Suprapubic skin (tissue), 4 donors: ENCODE data around the gene MEIOB. TPM values are rescaled to one million over a fixed set of nuclear protein-coding genes. Genes with fewer than 3 reads are reported as not detected.

Experiments used
- DNase-seq, 2 donors: peaks; one replicate each; pipeline ENCODE4 v3.0.0-alpha.2; 2019; ENCODE audit warnings: low spot score in 2 of 2
- H3K27ac ChIP-seq: fragments of 200-600 bp; sonication (generic); one replicate; pipeline ENCODE4 v1.5.1; 2019
- H3K27me3 ChIP-seq: fragments of 200-600 bp; sonication (generic); one replicate; pipeline ENCODE4 v1.5.1; 2019
- H3K36me3 ChIP-seq: fragments of 200-600 bp; sonication (generic); one replicate; pipeline ENCODE4 v1.5.1; 2019
- H3K4me1 ChIP-seq: fragments of 200-600 bp; sonication (generic); one replicate; pipeline ENCODE4 v1.5.1; 2019
- H3K4me3 ChIP-seq: fragments of 200-600 bp; sonication (generic); one replicate; pipeline ENCODE4 v1.5.1; 2019; ENCODE audit warnings: mild to moderate bottlenecking
- H3K9me3 ChIP-seq: fragments of 200-600 bp; sonication (generic); one replicate; pipeline ENCODE4 v1.5.1; 2019
- EP300 ChIP-seq: sonication (generic); formaldehyde crosslinking; IDR thresholded peaks from one replicate; pipeline ENCODE4 v1.6.1; 2017; ENCODE audit warnings: antibody characterized with exemption
- POLR2A ChIP-seq, 2 donors: fragments of 450-650 bp; IDR thresholded peaks; one replicate each; pipeline ENCODE4 v1.6.1; 2017; ENCODE audit warnings: antibody characterized with exemption in 2 of 2, mild to moderate bottlenecking in 2 of 2, moderate library complexity in 2 of 2
- POLR2AphosphoS5 ChIP-seq, 3 donors: sonication (generic); formaldehyde crosslinking; IDR thresholded peaks; one replicate each; pipeline ENCODE4 v1.6.1; 2017; ENCODE audit warnings: antibody characterized with exemption in 3 of 3
- WGBS: methylation state at CpG from one replicate; pipeline ENCODE4 v1.1.5; 2018; 5-methylcytosine and 5-hydroxymethylcytosine counted together
- total RNA-seq, 4 donors: library from RNA; depleted of rRNA; stranded (reverse); fragments of >200 nt; gene quantifications; one replicate each; pipeline ENCODE4 v1.1.0, GENCODE V29; 2016
- TF ChIP-seq, protein P1 (sequence below), 2 donors: fragments of 200-600 bp in 1 of 2; fragments of 450-650 bp in 1 of 2; sonication (generic) in 1 of 2; IDR thresholded peaks; one replicate each; pipeline ENCODE4 v1.5.1; 2016 to 2019; ENCODE audit warnings: antibody characterized with exemption in 2 of 2, mild to moderate bottlenecking in 1 of 2, moderate library complexity in 1 of 2

MEIOB gene
- total RNA-seq, 4 donors from 2014 or later: 0.29 to 0.68 TPM; not detected in 2

DNA sequence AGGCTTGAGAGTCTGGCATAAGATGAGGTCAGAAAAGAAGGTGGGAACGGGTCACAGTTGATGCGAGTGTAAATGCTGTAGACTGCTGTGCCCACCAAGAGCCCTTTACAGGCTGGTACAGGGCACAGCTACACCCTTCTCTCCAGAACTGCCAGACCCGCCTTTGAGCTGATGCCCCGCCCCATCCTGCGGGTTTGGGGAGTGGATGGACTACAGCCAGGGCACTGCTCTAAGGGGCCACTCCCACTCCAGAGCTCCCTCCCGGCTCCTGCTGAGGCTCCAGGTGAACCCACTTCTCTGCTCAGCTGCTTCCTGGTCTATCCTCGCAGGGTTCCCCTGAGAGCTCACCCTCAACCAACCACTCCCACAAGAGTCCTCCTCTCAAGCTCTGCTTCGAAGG, 12.3 kb downstream of the MEIOB start:
- no peak for DNase-seq
- TF ChIP-seq, protein P1, sequence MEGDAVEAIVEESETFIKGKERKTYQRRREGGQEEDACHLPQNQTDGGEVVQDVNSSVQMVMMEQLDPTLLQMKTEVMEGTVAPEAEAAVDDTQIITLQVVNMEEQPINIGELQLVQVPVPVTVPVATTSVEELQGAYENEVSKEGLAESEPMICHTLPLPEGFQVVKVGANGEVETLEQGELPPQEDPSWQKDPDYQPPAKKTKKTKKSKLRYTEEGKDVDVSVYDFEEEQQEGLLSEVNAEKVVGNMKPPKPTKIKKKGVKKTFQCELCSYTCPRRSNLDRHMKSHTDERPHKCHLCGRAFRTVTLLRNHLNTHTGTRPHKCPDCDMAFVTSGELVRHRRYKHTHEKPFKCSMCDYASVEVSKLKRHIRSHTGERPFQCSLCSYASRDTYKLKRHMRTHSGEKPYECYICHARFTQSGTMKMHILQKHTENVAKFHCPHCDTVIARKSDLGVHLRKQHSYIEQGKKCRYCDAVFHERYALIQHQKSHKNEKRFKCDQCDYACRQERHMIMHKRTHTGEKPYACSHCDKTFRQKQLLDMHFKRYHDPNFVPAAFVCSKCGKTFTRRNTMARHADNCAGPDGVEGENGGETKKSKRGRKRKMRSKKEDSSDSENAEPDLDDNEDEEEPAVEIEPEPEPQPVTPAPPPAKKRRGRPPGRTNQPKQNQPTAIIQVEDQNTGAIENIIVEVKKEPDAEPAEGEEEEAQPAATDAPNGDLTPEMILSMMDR (IDR thresholded peaks at IDR 0.05): no peak
- TF ChIP-seq POLR2AphosphoS5 (IDR thresholded peaks at IDR 0.05) (no peak), EP300 (no peak), POLR2A (IDR thresholded peaks at IDR 0.05) (no peak)
- no peaks in the 10 kb centered on the region for H3K36me3 ChIP-seq
- peaks cover 5% of the 10 kb centered on the region for H3K4me1 ChIP-seq
- WGBS: 36% methylated on average over 7 of the region's 8 CpGs
- no peak overlapping the region for H3K27ac ChIP-seq
- H3K4me3 ChIP-seq: no peak overlapping the region
- no peaks in the 10 kb centered on the region for H3K9me3 ChIP-seq
- H3K27me3 ChIP-seq: peaks cover 10% of the 10 kb centered on the region

DNA sequence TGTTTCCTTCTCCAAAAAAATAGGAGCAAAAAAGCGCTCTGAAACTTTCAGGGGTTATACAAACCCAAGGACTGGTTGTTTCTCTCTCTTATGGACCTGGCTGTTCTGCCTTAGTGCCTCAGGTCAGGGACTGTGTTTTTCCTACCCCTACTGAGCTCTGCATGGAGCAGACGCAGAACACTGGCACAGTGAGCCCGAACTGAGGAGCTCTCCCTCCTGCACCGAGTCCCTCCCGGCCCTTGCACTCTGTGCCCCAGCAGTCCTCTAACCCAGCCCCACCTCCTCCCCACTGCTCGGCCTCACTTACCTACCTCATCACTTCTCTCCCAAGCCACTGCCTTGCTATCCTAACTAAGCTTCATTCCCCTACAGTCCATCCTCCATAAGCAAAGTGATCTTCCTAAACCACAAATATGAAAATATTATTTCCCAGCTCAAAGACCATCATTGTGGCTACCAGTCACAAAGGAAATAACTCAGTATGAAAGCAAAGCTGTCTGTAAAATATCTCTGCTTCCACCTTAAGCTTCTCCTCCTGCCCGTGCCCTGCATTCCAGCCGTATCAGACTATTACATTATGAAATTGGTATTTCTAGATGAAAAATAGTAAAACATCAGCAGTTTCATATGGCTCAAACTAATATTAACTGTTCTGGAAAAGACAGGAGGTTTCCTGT, 13.6 kb downstream of the MEIOB start:
- peaks cover 10% of the 10 kb centered on the region for H3K27me3 ChIP-seq
- no peaks in the 10 kb centered on the region for H3K9me3 ChIP-seq
- DNase-seq: no peak
- H3K36me3 ChIP-seq: no peaks in the 10 kb centered on the region
- no peak overlapping the region for H3K4me3 ChIP-seq
- TF ChIP-seq EP300 (no peak), POLR2A (IDR thresholded peaks at IDR 0.05) (no peak), POLR2AphosphoS5 (IDR thresholded peaks at IDR 0.05) (no peak)
- TF ChIP-seq, protein P1 (IDR thresholded peaks at IDR 0.05): no peak
- no peak overlapping the region for H3K27ac ChIP-seq
- 37% methylated on average over 8 of the region's 8 CpGs for WGBS
- H3K4me1 ChIP-seq: no peaks in the 10 kb centered on the region

DNA sequence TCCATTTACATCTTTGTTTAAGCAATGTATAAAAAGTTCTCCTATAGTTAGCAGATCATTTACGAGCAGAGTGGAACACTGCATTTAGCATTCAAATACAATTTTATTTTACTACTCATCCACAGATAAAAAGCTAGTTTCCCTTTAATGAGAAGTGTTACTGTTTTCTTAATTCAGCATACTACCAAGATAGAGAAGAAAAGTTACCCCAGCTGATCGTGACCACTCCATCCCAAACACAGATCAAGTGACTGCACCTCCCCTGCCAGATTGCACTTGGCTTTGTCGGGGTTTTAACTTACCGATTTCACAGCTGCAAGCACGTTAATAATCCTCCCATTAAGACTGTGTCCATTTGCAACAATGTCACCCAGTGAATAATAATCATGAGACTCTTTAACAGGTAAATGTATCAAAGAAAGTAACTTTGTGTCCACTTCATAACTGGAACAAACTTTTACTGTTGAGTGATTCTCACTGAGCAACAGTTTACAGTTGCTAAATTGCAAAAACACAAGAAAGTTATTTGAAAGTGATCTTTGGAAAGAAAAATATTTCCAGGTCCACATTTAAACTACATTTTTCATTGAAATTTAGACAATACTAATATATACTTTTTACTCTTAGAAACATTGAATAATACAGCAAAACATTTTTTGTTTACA, 14.4 kb downstream of the MEIOB start:
- 59% methylated on average over 5 of the region's 5 CpGs for WGBS
- H3K27ac ChIP-seq: no peak overlapping the region
- no peak overlapping the region for H3K4me3 ChIP-seq
- no peaks in the 10 kb centered on the region for H3K9me3 ChIP-seq
- no peaks in the 10 kb centered on the region for H3K36me3 ChIP-seq
- H3K4me1 ChIP-seq: no peaks in the 10 kb centered on the region
- TF ChIP-seq POLR2AphosphoS5 (IDR thresholded peaks at IDR 0.05) (no peak), POLR2A (IDR thresholded peaks at IDR 0.05) (no peak)
- H3K27me3 ChIP-seq: peaks cover 10% of the 10 kb centered on the region
- no peak for DNase-seq

DNA sequence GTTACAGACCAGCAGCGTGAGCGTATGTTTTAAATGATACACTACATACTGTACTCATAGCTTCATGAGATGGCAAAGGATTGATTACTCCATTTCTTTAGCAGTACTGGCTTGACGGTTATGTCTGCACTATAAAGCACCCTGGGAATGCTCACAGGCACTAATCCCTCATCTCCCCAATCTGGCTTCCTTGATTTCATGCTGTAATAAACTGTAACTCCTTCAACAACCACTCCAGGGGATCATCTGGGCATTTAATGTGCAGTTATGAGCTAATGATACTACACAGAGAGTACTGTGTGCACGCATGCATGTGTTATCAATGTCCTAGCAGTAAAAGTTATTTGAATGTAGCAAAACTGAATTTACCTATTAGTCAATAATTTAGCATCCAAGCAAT, 20.2 kb downstream of the MEIOB start:
- Histone ChIP-seq H3K4me1 (no peaks in the 10 kb centered on the region), H3K4me3 (no peak overlapping the region), H3K27ac (no peak overlapping the region), H3K27me3 (no peaks in the 10 kb centered on the region), H3K9me3 (no peaks in the 10 kb centered on the region), H3K36me3 (no peaks in the 10 kb centered on the region)
- 62% methylated on average over 4 of the region's 4 CpGs for WGBS
- no peak for DNase-seq
- TF ChIP-seq POLR2A (IDR thresholded peaks at IDR 0.05) (no peak), POLR2AphosphoS5 (IDR thresholded peaks at IDR 0.05) (no peak), EP300 (no peak)
- TF ChIP-seq, protein P1 (IDR thresholded peaks at IDR 0.05): no peak

DNA sequence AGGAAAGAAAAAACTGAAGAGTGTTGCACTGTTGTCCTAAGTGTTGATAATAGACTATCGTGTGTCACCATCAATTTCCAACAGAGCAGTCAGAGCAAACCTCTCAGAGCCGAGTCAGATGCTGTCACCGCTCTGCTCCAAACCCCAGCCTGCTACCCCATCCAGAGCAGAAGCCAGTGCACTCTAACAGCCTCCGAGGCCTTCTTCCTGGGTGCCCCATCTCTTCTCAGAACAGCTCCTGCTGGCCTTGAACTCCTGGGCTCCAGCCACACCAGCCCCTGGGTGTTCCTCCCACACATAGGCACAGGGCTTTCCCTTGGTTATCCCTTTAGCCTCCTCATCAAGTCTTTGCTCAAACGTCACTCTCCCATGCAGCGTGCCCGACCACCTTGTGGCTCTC, 21.0 kb downstream of the MEIOB start:
- no peaks in the 10 kb centered on the region for H3K27me3 ChIP-seq
- H3K9me3 ChIP-seq: no peaks in the 10 kb centered on the region
- WGBS: 83% methylated on average over 7 of the region's 7 CpGs
- H3K4me3 ChIP-seq: no peak overlapping the region
- TF ChIP-seq EP300: no peak
- no peak for TF ChIP-seq POLR2AphosphoS5 (IDR thresholded peaks at IDR 0.05)
- TF ChIP-seq, protein P1 (IDR thresholded peaks at IDR 0.05): no peak
- no peak for TF ChIP-seq POLR2A (IDR thresholded peaks at IDR 0.05)
- H3K4me1 ChIP-seq: no peaks in the 10 kb centered on the region
- no peaks in the 10 kb centered on the region for H3K36me3 ChIP-seq
- no peak overlapping the region for H3K27ac ChIP-seq
- DNase-seq: no peak
